Small intestine (tissue), 7 donors: ENCODE results near the gene LRRC32. TPM values are rescaled to one million over a fixed set of nuclear protein-coding genes. Genes with fewer than 3 reads are reported as not detected.

ENCODE experiments used
- DNase-seq, 2 donors: peaks; one replicate each; pipeline versions ENCODE4 v3.0.0 to v3.0.0-alpha.2; 2013
- FAIRE-seq: peaks from 2 replicates; lab custom pipeline; 2012; peaks lifted over from hg19 to GRCh38; lab: Jason Lieb, UNC
- H3K27ac ChIP-seq, 3 donors: one replicate each; pipeline ENCODE4 v1.5.1; 2013; ENCODE audit warnings: low read length in 2 of 3, mild to moderate bottlenecking in 2 of 3, control low read depth in 1 of 3, inconsistent platforms in 1 of 3, low read depth in 1 of 3, moderate library complexity in 1 of 3
- H3K27me3 ChIP-seq, 3 donors: one replicate each; pipeline ENCODE4 v1.6.1; 2013; ENCODE audit warnings: low read length in 3 of 3, inconsistent platforms in 1 of 3; ENCODE audit not compliant: control insufficient read depth in 3 of 3, insufficient read depth in 3 of 3
- H3K36me3 ChIP-seq, 3 donors: one replicate each; pipeline ENCODE4 v1.6.1; 2013; ENCODE audit warnings: low read length in 3 of 3, inconsistent platforms in 1 of 3, low read depth in 1 of 3, mild to moderate bottlenecking in 1 of 3, moderate library complexity in 1 of 3; ENCODE audit not compliant: control insufficient read depth in 3 of 3, insufficient read depth in 2 of 3
- H3K4me1 ChIP-seq, 3 donors: one replicate each; pipeline ENCODE4 v1.6.1; 2013; ENCODE audit warnings: low read length in 2 of 3, inconsistent platforms in 1 of 3, low read depth in 1 of 3, mild to moderate bottlenecking in 1 of 3, moderate library complexity in 1 of 3; ENCODE audit not compliant: control insufficient read depth in 3 of 3, insufficient read depth in 2 of 3
- H3K4me3 ChIP-seq, 3 donors: one replicate each; pipeline ENCODE4 v1.5.1; 2013; ENCODE audit warnings: low read length in 3 of 3, control low read depth in 1 of 3, inconsistent platforms in 1 of 3, low read depth in 1 of 3, mild to moderate bottlenecking in 1 of 3, moderate library complexity in 1 of 3
- H3K9me3 ChIP-seq, 2 donors: one replicate each; pipeline ENCODE4 v1.6.1; 2013; ENCODE audit warnings: low read depth in 1 of 2, low read length in 1 of 2; ENCODE audit not compliant: control insufficient read depth in 2 of 2, insufficient read depth in 1 of 2
- WGBS, 3 donors: extraction: QIAGEN DNeasy Blood & Tissue Kit; methylation state at CpG; one replicate each; pipeline ENCODE4 v1.1.7; 2013; 5-methylcytosine and 5-hydroxymethylcytosine counted together
- polyA plus RNA-seq, 4 donors: library from polyadenylated mRNA; stranded (reverse) in 3 of 4; unstranded in 1 of 4; fragments of 200-250 nt in 3 of 4; fragments of 120-200 nt in 1 of 4; gene quantifications; one replicate each; pipeline versions ENCODE4 v1.2.1 to v1.2.3, GENCODE V29; 2013
- donor health status: healthy with polysubstance abuse.
- donor health status: control.
- donor health status: control.
- donor health status: Bipolar disorder and iron deficiency.
- donor health status: healthy.

The LRRC32 gene
- polyA plus RNA-seq, 4 donors, result 2.2 to 44.7 (median 7.3) TPM

DNA sequence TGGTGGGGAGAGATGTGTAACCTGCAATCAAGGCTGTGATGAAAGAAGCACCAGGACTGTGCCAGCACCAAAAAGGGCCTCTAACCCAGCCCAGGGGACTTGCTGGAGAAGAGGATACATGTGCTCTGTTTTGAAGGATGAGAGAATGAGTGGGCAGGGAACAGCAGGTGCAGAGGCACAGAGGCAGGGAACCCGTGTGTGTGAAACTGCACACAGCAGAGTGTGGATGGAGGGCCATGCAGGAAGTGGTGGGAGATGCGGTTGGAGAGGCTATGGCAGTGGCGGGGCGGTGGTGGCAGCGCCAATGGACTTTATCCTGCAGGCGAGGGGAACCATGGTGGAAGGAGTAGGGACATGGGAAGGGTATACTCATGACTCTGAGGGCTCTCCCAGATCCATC is 25.2 kb upstream of the LRRC32 start:
- DNase-seq (no peak), FAIRE-seq (no peak)
- Histone ChIP-seq H3K27ac (no peak overlapping the region), H3K36me3 (no peaks in the 10 kb centered on the region), H3K9me3 (no peaks in the 10 kb centered on the region), H3K4me3 (no peak overlapping the region), H3K27me3 (peaks cover 0 to 4% (median 0%) of the 10 kb centered on the region in 3 donors), H3K4me1 (no peaks in the 10 kb centered on the region)
- 48 to 79% (median 62%) methylated on average over 4 to 6 of the region's 6 CpGs for WGBS, 3 donors

DNA sequence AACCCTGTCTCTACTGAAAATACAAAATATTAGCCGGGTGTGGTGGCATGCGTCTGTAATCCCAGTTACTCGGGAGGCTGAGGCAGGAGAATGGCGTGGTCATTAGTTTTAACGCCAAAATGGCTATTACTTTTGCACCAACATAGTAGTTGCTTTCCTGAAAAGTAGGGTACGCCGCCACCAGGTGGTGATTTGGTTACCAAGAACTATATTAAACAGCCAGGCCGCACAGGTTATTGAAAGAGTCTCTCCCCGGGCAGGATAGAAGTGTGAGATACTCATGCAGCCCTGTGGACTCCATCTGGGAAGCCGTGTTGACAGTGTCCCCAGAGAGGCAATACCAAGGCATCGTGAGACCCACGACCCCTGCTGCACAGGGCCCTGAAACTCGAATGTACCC is 24.6 kb upstream of the LRRC32 start:
- Histone ChIP-seq H3K4me3 (no peak overlapping the region), H3K4me1 (no peaks in the 10 kb centered on the region), H3K27me3 (peaks cover 0 to 4% (median 0%) of the 10 kb centered on the region in 3 donors), H3K27ac (no peak overlapping the region), H3K9me3 (no peaks in the 10 kb centered on the region), H3K36me3 (no peaks in the 10 kb centered on the region)
- 85 to 89% (median 89%) methylated on average over 13 of the region's 13 CpGs for WGBS, 3 donors
- FAIRE-seq (no peak), DNase-seq (no peak)

DNA sequence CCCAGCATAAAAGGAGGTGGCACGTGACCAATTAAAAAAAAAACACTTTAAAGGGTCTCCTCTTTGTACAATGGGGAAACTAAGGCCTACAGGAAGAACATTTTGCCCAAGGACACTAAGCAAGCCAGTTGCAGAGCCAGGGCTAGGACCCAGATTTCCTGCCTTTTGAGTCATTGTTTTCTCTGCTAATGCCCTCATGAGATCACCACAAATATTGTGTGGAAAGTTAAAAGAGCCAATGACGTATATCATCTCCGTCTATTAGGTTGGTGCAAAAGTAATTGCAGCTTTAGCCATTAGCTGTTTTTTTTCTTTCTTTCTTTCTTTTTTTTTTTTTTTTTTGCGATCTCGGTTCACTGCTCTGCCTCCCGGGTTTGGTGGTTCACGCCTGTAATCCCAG is 24.1 kb upstream of the LRRC32 start:
- H3K36me3 ChIP-seq, result no peaks in the 10 kb centered on the region
- DNase-seq, result no peak
- H3K9me3 ChIP-seq, result no peaks in the 10 kb centered on the region
- no peak overlapping the region for H3K27ac ChIP-seq
- H3K4me1 ChIP-seq, result no peaks in the 10 kb centered on the region
- FAIRE-seq, result no peak
- 79 to 87% (median 84%) methylated on average over 7 of the region's 7 CpGs for WGBS, 3 donors
- H3K27me3 ChIP-seq, result peaks cover 0 to 4% (median 0%) of the 10 kb centered on the region in 3 donors
- H3K4me3 ChIP-seq, result no peak overlapping the region

DNA sequence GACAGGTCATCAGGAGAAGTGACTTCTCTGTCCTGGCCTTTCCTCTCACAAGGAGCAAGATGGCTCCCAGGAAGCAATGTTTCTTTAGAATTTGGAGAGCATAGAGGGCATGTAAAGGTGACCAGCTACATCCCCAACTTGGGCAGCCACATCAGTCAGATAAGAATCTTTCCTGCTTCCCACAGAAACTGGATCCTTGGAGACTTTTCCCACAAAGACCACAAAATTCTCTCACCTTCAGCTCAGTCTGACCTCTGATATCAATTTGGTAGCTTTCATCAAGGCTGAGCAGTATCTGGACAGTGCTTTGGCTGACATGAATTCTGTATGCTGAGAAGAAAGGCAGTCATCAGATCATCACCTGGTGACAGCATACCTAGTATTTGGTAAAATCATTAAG is 23.3 kb upstream of the LRRC32 start:
- no peak for FAIRE-seq

DNA sequence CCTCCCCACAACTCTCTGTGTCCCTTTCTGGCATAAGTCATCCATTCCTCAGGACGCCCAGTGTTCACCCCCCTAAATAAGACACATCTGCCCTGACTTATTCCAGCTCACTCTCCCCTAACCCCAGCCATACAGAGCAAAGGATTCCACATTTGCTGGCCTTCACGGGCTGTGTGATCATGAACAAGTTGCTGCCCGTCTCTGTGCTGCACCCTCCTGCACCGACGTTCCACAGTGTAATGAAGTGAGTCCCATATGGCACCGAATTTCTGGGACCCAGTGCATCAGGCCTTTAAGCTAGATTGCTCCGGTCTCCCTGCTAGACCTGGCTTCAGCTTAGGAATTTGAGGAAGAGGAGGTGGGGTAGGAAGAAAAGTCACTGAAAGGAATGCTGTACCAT is 22.4 kb upstream of the LRRC32 start:
- no peaks in the 10 kb centered on the region for H3K4me1 ChIP-seq
- 83 to 87% (median 87%) methylated on average over 7 of the region's 7 CpGs for WGBS, 3 donors
- no peak for DNase-seq
- no peak overlapping the region for H3K27ac ChIP-seq
- H3K36me3 ChIP-seq, result no peaks in the 10 kb centered on the region
- FAIRE-seq, result no peak
- peaks cover 0 to 4% (median 0%) of the 10 kb centered on the region in 3 donors for H3K27me3 ChIP-seq
- no peak overlapping the region for H3K4me3 ChIP-seq
- H3K9me3 ChIP-seq, result no peaks in the 10 kb centered on the region

More for the DNA sequence above, 23.3 kb upstream of the LRRC32 start:
- Histone ChIP-seq H3K36me3 (no peaks in the 10 kb centered on the region), H3K4me3 (no peak overlapping the region), H3K9me3 (no peaks in the 10 kb centered on the region), H3K27me3 (peaks cover 0 to 4% (median 0%) of the 10 kb centered on the region in 3 donors), H3K27ac (no peak overlapping the region), H3K4me1 (no peaks in the 10 kb centered on the region)
- DNase-seq, result no peak

DNA sequence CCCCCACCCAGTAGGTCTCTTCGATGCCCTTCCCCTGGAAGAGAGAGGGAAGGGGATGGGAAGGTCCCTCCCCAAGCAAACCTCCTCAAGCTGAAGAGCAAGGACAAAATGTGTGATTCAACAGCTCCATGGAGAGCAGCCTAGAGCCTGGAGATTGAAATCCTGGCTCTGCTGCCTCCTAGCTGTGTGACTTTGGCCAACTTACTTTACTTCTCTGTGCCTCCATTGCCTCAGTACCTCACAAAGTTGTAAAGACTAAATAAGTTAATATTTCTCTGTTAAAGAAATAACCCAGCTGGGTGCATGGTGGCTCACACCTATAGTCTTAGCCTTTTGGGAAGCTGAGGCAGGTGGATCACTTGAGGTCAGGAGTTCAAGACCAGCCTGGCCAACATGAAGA is 21.1 kb upstream of the LRRC32 start:
- DNase-seq, result no peak
- H3K36me3 ChIP-seq, result no peaks in the 10 kb centered on the region
- 50 to 68% (median 67%) methylated on average over 1 of the region's 1 CpG for WGBS, 3 donors
- no peak overlapping the region for H3K4me3 ChIP-seq
- H3K9me3 ChIP-seq, result no peaks in the 10 kb centered on the region
- peaks cover 0 to 4% (median 0%) of the 10 kb centered on the region in 3 donors for H3K27me3 ChIP-seq
- H3K4me1 ChIP-seq, result no peaks in the 10 kb centered on the region
- no peak overlapping the region for H3K27ac ChIP-seq
- FAIRE-seq, result no peak

DNA sequence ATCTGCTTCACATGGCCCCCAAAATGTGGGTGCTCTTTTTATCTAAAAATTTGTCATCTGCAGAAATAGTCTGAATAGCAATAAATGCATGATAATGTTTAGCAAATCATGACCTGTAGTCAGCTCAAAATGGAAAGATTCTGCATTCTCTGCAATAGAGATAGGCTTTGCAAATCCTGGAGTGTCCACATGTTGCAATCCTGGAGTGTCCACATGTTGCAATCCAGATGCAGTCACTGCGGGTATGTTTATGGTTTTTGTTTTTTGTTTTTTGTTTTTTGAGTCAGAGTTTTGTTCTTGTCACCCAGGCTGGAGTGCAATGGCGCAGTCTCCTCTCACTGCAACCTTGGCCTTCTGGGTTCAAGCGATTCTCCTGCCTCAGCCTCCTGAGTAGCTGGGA is 20.2 kb upstream of the LRRC32 start:
- H3K36me3 ChIP-seq, result no peaks in the 10 kb centered on the region
- H3K4me3 ChIP-seq, result no peak overlapping the region
- FAIRE-seq (no peak), DNase-seq (no peak)
- no peaks in the 10 kb centered on the region for H3K9me3 ChIP-seq
- no peaks in the 10 kb centered on the region for H3K4me1 ChIP-seq
- H3K27me3 ChIP-seq, result peaks cover 0 to 4% (median 0%) of the 10 kb centered on the region in 3 donors
- 84 to 91% (median 90%) methylated on average over 3 of the region's 3 CpGs for WGBS, 3 donors
- H3K27ac ChIP-seq, result no peak overlapping the region

DNA sequence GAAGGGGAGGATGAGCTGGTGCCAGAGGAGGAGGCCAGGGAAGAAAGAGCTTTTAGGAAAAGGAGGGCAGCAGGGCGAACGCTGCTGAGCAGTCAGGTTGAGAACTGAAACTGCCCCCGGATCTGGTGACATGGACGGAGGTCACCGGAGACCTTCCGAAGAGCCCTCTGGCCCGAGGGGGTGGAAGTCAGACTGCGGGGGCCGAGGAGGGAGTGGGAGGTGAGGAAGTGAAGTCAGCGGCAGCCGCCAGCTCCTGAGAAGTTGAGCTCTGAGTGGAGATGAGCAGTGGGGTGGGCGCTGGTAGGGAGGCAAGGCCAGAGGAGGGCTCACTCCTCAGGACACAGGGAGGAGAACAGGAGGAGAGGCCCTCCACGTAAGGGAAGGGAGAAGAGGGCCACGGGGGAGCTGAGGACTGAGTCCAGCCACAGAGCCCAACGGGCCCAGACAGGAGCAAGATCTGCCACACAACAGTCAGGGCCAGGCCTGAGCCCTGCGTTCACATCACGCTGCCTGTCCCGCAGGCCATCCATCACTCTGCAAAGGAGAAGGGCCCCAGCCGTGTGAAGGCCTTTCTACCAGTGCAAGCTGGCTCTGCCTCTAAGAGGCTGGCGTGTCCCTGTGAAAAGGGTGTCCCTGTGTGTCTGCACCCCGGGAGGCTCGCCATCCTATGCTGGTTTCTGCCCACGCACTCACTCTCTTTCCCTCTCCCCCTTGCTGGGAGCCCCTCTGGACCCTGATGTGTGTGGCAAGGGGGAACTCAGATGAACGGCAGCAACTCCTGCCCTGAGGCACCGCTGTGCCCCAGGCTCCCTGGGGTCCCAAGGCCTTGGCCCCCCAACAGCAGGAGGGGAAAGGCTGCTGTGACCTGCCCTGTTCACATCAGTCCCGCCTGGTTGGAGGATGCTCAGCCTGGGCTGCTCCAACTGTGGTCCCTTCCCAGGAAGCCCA is 19.0 kb upstream of the LRRC32 start:
- Histone ChIP-seq H3K9me3 (peaks cover 0 to 2% of the 10 kb centered on the region in 2 donors), H3K4me1 (no peaks in the 10 kb centered on the region), H3K27ac (no peak overlapping the region), H3K27me3 (peaks cover 0 to 4% (median 0%) of the 10 kb centered on the region in 3 donors), H3K36me3 (no peaks in the 10 kb centered on the region), H3K4me3 (no peak overlapping the region)
- no peak for DNase-seq
- FAIRE-seq, result no peak
- 74 to 85% (median 80%) methylated on average over 21 to 26 of the region's 26 CpGs for WGBS, 3 donors
